Endothelial cell of umbilical vein (primary cell): ENCODE results near the gene STAT1. TPM values are rescaled to one million over a fixed set of nuclear protein-coding genes. Genes with fewer than 3 reads are reported as not detected.

Source experiments
- BruUV-seq: library from RNA; stranded (reverse); fragments of 400-500 nt; replicated peaks from 2 replicates; lab custom pipeline; 2021; lab: Mats Ljungman, UMichigan
- CTCF ChIA-PET: fragments of 300-600, 350-600 bp; sonication (Branson Sonifier 250); formaldehyde crosslinking; loops from one replicate; lab custom pipeline; 2021; ENCODE audit warnings: antibody characterized with exemption, inconsistent platforms; lab: Charles Lee
- POLR2A ChIA-PET: fragments of 300-600, 350-600 bp; sonication (Branson Sonifier 250); formaldehyde crosslinking; loops from one replicate; lab custom pipeline; 2021; ENCODE audit warnings: antibody characterized with exemption, inconsistent platforms; lab: Charles Lee
- DNase-seq: peaks from one replicate; pipeline ENCODE4 v3.0.0-alpha.2; 2011; ENCODE audit warnings: low read depth, low spot score
- FAIRE-seq: peaks from 2 replicates; lab custom pipeline; 2011; peaks lifted over from hg19 to GRCh38; lab: Jason Lieb, UNC
- H2AFZ ChIP-seq: 2 replicates; pipeline ENCODE4 v1.6.0; 2012; ENCODE audit warnings: low read depth, low read length, control low read depth, inconsistent platforms
- H3K27ac ChIP-seq: 2 replicates; pipeline ENCODE4 v1.5.1; 2011; ENCODE audit warnings: low read depth, mild to moderate bottlenecking, control low read depth, low read length, moderate library complexity; ENCODE audit not compliant: insufficient read depth
- H3K27me3 ChIP-seq, 2 experiments: 2 replicates each; pipeline versions ENCODE4 v1.6.0 to v1.6.1; 2011; ENCODE audit warnings: low read length in 2 of 2, mixed read lengths in 1 of 2; ENCODE audit not compliant: control insufficient read depth in 2 of 2, insufficient read depth in 2 of 2
- H3K36me3 ChIP-seq, 2 experiments: 2 replicates in 1 of 2; 3 replicates in 1 of 2; pipeline ENCODE4 v1.5.1; 2011; ENCODE audit warnings: low read length in 2 of 2, mild to moderate bottlenecking in 1 of 2, moderate library complexity in 1 of 2; ENCODE audit not compliant: control insufficient read depth in 2 of 2, insufficient read depth in 2 of 2; ENCODE audit errors: extremely low read depth in 1 of 2
- H3K4me1 ChIP-seq: 3 replicates; pipeline ENCODE4 v1.5.1; 2011; ENCODE audit warnings: mild to moderate bottlenecking, low read length; ENCODE audit not compliant: control insufficient read depth, insufficient read depth; ENCODE audit errors: extremely low read depth
- H3K4me2 ChIP-seq: 2 replicates; pipeline ENCODE4 v1.6.1; 2011; ENCODE audit warnings: low read length, control low read depth, mixed read lengths; ENCODE audit not compliant: insufficient read depth
- H3K4me3 ChIP-seq, 3 experiments: fragments of 200-600 bp in 1 of 3; sonication (generic), shearing (Covaris generic) in 1 of 3; replicated peaks in 1 of 3; 2 replicates each; pipeline ENCODE4 v1.5.1; 2011 to 2016; ENCODE audit warnings: control low read depth in 3 of 3, low read length in 3 of 3, mild to moderate bottlenecking in 2 of 3, inconsistent platforms in 1 of 3, low read depth in 1 of 3, moderate library complexity in 1 of 3; ENCODE audit not compliant: insufficient read depth in 1 of 3
- H3K79me2 ChIP-seq: 2 replicates; pipeline ENCODE4 v1.6.0; 2012; ENCODE audit warnings: low read length, inconsistent platforms; ENCODE audit not compliant: control insufficient read depth, insufficient read depth
- H3K9ac ChIP-seq: replicated peaks from 2 replicates; pipeline ENCODE3; 2011; ENCODE audit warnings: low read length, control low read depth; ENCODE audit not compliant: insufficient read depth; ENCODE audit errors: extremely low read depth
- H3K9me1 ChIP-seq: replicated peaks from 3 replicates; pipeline ENCODE4 v1.6.0; 2011; ENCODE audit warnings: mild to moderate bottlenecking, low read length; ENCODE audit not compliant: control insufficient read depth, insufficient read depth; ENCODE audit errors: extremely low read depth
- H3K9me3 ChIP-seq: replicated peaks from 2 replicates; pipeline ENCODE4 v1.5.1; 2012; ENCODE audit warnings: low read length, inconsistent platforms; ENCODE audit not compliant: control insufficient read depth, insufficient read depth
- H4K20me1 ChIP-seq: replicated peaks from 2 replicates; pipeline ENCODE3; 2011; ENCODE audit warnings: mild to moderate bottlenecking, low read length; ENCODE audit not compliant: control insufficient read depth, insufficient read depth; ENCODE audit errors: extremely low read depth
- CTCF ChIP-seq, 2 donors: IDR thresholded peaks; 1 replicate in 1 of 2; 2 replicates in 1 of 2; pipeline ENCODE4 v1.5.1; 2011; ENCODE audit warnings: low read length in 2 of 2, mild to moderate bottlenecking in 2 of 2, moderate library complexity in 2 of 2, control low read depth in 1 of 2, inconsistent platforms in 1 of 2, low read depth in 1 of 2; ENCODE audit not compliant: insufficient read depth in 1 of 2; ENCODE audit errors: extremely low read depth in 1 of 2
- EZH2 ChIP-seq: IDR thresholded peaks from 2 replicates; pipeline ENCODE4 v1.6.1; 2012; ENCODE audit warnings: borderline replicate concordance, low read depth, mild to moderate bottlenecking, moderate library complexity, low read length, inconsistent platforms; ENCODE audit not compliant: severe bottlenecking
- FOS ChIP-seq: IDR thresholded peaks from 2 replicates; pipeline ENCODE4 v1.6.1; 2011; ENCODE audit warnings: mild to moderate bottlenecking, low read length, moderate library complexity, borderline replicate concordance; ENCODE audit not compliant: insufficient read depth
- GATA2 ChIP-seq: IDR thresholded peaks from 2 replicates; pipeline ENCODE4 v1.7.0; 2011; ENCODE audit warnings: low read depth, mild to moderate bottlenecking, moderate library complexity, mixed read lengths, low read length; ENCODE audit not compliant: insufficient read length, insufficient read depth
- JUN ChIP-seq: IDR thresholded peaks from 2 replicates; pipeline ENCODE4 v1.6.1; 2011; ENCODE audit warnings: borderline replicate concordance, low read depth; ENCODE audit not compliant: insufficient read length, insufficient read depth
- MAX ChIP-seq: IDR thresholded peaks from 2 replicates; pipeline ENCODE4 v1.6.1; 2011; ENCODE audit not compliant: insufficient read depth, insufficient read length
- MYC ChIP-seq: IDR thresholded peaks from one replicate; pipeline ENCODE4 v1.6.1; 2011; ENCODE audit warnings: mild to moderate bottlenecking, low read depth, low read length
- POLR2A ChIP-seq: IDR thresholded peaks from 2 replicates; pipeline ENCODE4 v1.6.1; 2012; ENCODE audit warnings: low read depth, mild to moderate bottlenecking, control low read depth, low read length
- POLR2AphosphoS5 ChIP-seq: IDR thresholded peaks from 2 replicates; pipeline ENCODE4 v1.6.1; 2012; ENCODE audit warnings: low read depth, mild to moderate bottlenecking, control low read depth, low read length, moderate library complexity; ENCODE audit not compliant: insufficient read depth
- dilution Hi-C: fragments of 300-500 bp; cut with MboI; formaldehyde crosslinking; loops from one replicate; pipeline ENCODE4 v1.15.0; 2019; ENCODE audit warnings: low sequenced_read_pairs; ENCODE audit not compliant: extremely low pct_ligation_motif_present
- intact Hi-C: fragments of 100-400 bp; cut with micrococcal nuclease; formaldehyde crosslinking; loops from one replicate; pipeline ENCODE4 v1.10.0; 2022
- polyA plus RNA-seq, 4 experiments: library from polyadenylated mRNA; depleted of rRNA in 3 of 4; stranded (reverse) in 3 of 4; unstranded in 1 of 4; fragments of >200 nt; gene quantifications; 2 replicates each; pipeline versions ENCODE4 v1.2.1 to v1.2.3, GENCODE V29; 2011 to 2012; ENCODE audit warnings: missing spikeins in 1 of 4
- total RNA-seq: library from RNA; stranded (reverse); gene quantifications from 2 replicates; pipeline ENCODE4 v1.2.3, GENCODE V29; 2021

Gene STAT1
- total and polyA plus RNA-seq, 2 donors (not counting 3 experiments of a cell fraction or from before 2014, with no cell fraction given) = 64.2 to 67.6 TPM

GRCh38 chr2:190947711-190948251 is 66.2 kb downstream of the STAT1 start:
- dilution Hi-C loops = no loop called here
- no peaks in the 10 kb centered on the region for H3K27me3 ChIP-seq
- H3K4me1 ChIP-seq = peaks cover 31% of the 10 kb centered on the region
- H3K36me3 ChIP-seq = no peaks in the 10 kb centered on the region
- intact Hi-C loops = loop anchor here (1.0 to 5.0 kb wide), 3 partner anchors 33 to 95 kb away; partner anchors contain the start of gene STAT1
- ChIA-PET CTCF (interaction anchor here (0.9 to 3.6 kb wide), 12 partner anchors 9 to 97 kb away, joined by 3 to 25 read pairs (median 6); partner anchors contain the start of gene GLS), POLR2A (interaction anchor here (0.6 to 1.8 kb wide), 5 partner anchors 32 to 165 kb away, joined by 3 to 14 read pairs (median 4); no protein-coding TSS in a partner anchor)
- H2AFZ ChIP-seq = no peak overlapping the region
- BruUV-seq = no TSS peak
- no peaks in the 10 kb centered on the region for H3K9me3 ChIP-seq
- no peaks in the 10 kb centered on the region for H3K79me2 ChIP-seq
- peak; percentile 83 for FAIRE-seq
- peak overlapping the region; percentile 78 for H3K27ac ChIP-seq
- H3K4me3 ChIP-seq = peak overlapping the region in 1 of 3 experiments; percentile 33
- H3K4me2 ChIP-seq = peak overlapping the region; percentile 74
- TF ChIP-seq MAX (no peak), CTCF (IDR thresholded peaks at IDR 0.05; ENCODE audit: extremely low read depth in 1 of 2, insufficient read depth in 1 of 2, low read depth in 1 of 2, low read length in 2 of 2) (no peak), JUN (no peak), EZH2 (no peak), POLR2AphosphoS5 (peak; percentile 35), GATA2 (no peak), MYC (no peak), POLR2A (peak; percentile 29), FOS (no peak)
- H3K9ac ChIP-seq = peak overlapping the region; percentile 70
- H3K9me1 ChIP-seq = no peaks in the 10 kb centered on the region
- H4K20me1 ChIP-seq = no peaks in the 10 kb centered on the region
- peak; percentile 93 for DNase-seq
